Psoas muscle (tissue), 8 donors: ENCODE data around the gene ZBTB7B. TPM values are rescaled to one million over a fixed set of nuclear protein-coding genes. Genes with fewer than 3 reads are reported as not detected.

Source experiments
- ATAC-seq, 4 donors: fragments of 200-7000 bp; cut with Tn5 transposase; one replicate each; pipeline ENCODE4 v1.9.1; 2020; ENCODE audit warnings: moderate library complexity in 3 of 4, mild to moderate bottlenecking in 2 of 4
- DNase-seq, 2 donors: peaks; one replicate each; pipeline ENCODE4 v3.0.0-alpha.2; 2020
- H3K27ac ChIP-seq: fragments of 200-600 bp; one replicate; pipeline ENCODE4 v1.8.0; 2022
- H3K27me3 ChIP-seq, 3 donors: fragments of 200-600 bp in 1 of 3; one replicate each; pipeline versions ENCODE4 v1.6.1 to v1.8.0; 2013 to 2022; ENCODE audit warnings: low read length in 2 of 3, mild to moderate bottlenecking in 2 of 3, moderate library complexity in 1 of 3; ENCODE audit not compliant: insufficient read depth in 3 of 3
- H3K36me3 ChIP-seq, 2 donors: fragments of 200-600 bp in 1 of 2; one replicate each; pipeline versions ENCODE4 v1.6.1 to v1.8.0; 2013 to 2022; ENCODE audit warnings: low read depth in 1 of 2, mild to moderate bottlenecking in 1 of 2, moderate library complexity in 1 of 2; ENCODE audit not compliant: insufficient read depth in 1 of 2
- H3K4me1 ChIP-seq: fragments of 200-600 bp; one replicate; pipeline ENCODE4 v1.8.0; 2022
- H3K4me3 ChIP-seq: fragments of 200-600 bp; one replicate; pipeline ENCODE4 v1.8.0; 2022; ENCODE audit warnings: mild to moderate bottlenecking
- H3K9me3 ChIP-seq: fragments of 200-600 bp; one replicate; pipeline ENCODE4 v1.8.0; 2022
- WGBS, 3 donors: extraction: QIAGEN DNeasy Blood & Tissue Kit; methylation state at CpG; one replicate each; pipeline versions ENCODE4 v1.1.6 to v1.1.7; 2013; 5-methylcytosine and 5-hydroxymethylcytosine counted together
- intact Hi-C, 2 donors: fragments of 100-400 bp; cut with DNase I; formaldehyde crosslinking; loops; one replicate each; pipeline versions ENCODE4 v1.11.0 to v1.14.2; 2022
- polyA plus RNA-seq, 3 donors: library from polyadenylated mRNA; stranded (reverse); fragments of 200-250 nt; gene quantifications; one replicate each; pipeline ENCODE4 v1.2.3, GENCODE V29; 2013
- total RNA-seq, 4 donors: library from RNA; stranded (reverse); fragmentation: NEBNext Ultra II Directional in 2 of 4; extraction: Animal tissue kit (Norgen Biotek cat#: 25700) in 2 of 4; gene quantifications; one replicate each; pipeline versions ENCODE4 v1.2.1 to v1.2.4, GENCODE V29; 2021 to 2023
- TF ChIP-seq, protein P1 (sequence below): fragments of 200-600 bp; IDR thresholded peaks from one replicate; pipeline ENCODE4 v1.8.0; 2022; ENCODE audit warnings: antibody characterized with exemption
- donor health status: healthy with polysubstance abuse.
- donor health status: DM: no; HTN: no; CAD: no; lungs with moderate emphysema.
- donor health status: Bipolar disorder and iron deficiency.
- donor health status: healthy.
- donor health status: DM: yes; HTN: yes; CAD: no.
- donor health status: DM: no; HTN: no; CAD: no.
- donor health status: DM: no; HTN: no; CAD: no.
- donor health status: DM: yes; HTN: yes; CAD: no.

The ZBTB7B gene
- total and polyA plus RNA-seq, 7 donors, result 20.2 to 97.9 (median 55.5) TPM

DNA sequence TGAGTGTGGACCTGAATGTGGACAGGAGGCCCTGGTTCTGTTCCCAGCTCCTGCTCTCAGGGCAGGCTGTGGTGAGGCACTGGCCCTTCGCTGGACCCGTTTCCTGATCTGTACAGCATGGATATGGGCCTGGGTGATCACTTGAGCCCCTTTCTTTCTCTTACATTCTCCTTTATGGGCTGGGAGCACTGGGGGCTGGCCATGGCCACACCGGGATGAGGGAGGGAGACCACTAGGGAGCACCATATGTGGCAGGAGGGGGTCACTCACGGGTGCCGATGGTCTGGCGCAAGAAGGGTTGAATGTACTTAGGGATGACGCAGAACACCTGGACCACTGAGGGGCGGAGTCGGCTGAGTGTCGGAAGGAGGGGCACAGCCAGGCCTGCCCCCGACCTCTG, 28.3 kb downstream of the ZBTB7B start:
- no peaks in the 10 kb centered on the region for H3K27me3 ChIP-seq
- DNase-seq, result no peak
- intact Hi-C loops, result no loop called here
- no peak overlapping the region for H3K27ac ChIP-seq
- no peaks in the 10 kb centered on the region for H3K36me3 ChIP-seq
- no peak for ATAC-seq
- H3K9me3 ChIP-seq, result no peaks in the 10 kb centered on the region
- no peak overlapping the region for H3K4me3 ChIP-seq
- TF ChIP-seq, protein P1, sequence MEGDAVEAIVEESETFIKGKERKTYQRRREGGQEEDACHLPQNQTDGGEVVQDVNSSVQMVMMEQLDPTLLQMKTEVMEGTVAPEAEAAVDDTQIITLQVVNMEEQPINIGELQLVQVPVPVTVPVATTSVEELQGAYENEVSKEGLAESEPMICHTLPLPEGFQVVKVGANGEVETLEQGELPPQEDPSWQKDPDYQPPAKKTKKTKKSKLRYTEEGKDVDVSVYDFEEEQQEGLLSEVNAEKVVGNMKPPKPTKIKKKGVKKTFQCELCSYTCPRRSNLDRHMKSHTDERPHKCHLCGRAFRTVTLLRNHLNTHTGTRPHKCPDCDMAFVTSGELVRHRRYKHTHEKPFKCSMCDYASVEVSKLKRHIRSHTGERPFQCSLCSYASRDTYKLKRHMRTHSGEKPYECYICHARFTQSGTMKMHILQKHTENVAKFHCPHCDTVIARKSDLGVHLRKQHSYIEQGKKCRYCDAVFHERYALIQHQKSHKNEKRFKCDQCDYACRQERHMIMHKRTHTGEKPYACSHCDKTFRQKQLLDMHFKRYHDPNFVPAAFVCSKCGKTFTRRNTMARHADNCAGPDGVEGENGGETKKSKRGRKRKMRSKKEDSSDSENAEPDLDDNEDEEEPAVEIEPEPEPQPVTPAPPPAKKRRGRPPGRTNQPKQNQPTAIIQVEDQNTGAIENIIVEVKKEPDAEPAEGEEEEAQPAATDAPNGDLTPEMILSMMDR, result no peak
- WGBS, 3 donors, result 76 to 78% (median 76%) methylated on average over 11 of the region's 11 CpGs
- H3K4me1 ChIP-seq, result no peaks in the 10 kb centered on the region

DNA sequence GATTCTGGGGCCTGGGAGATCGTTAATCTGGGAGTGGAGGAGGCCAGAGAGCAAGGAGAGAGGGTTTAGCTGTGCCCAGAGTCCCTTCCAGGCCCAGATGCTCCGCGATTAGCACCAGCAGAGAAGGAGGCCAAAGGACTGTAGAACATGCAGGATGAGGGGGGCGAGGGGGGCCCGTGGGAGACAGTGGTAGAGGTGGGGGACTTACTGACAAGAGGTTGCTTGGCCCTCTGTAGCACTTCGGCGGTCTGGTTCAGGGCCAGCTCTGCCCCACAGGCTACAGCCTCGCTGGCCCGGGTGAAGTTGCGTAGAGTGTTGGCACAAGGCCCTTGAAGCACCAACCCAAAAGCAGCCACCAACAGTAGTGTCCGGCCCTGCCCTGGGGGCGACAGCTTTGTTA, 30.3 kb downstream of the ZBTB7B start:
- H3K9me3 ChIP-seq, result no peaks in the 10 kb centered on the region
- no peaks in the 10 kb centered on the region for H3K36me3 ChIP-seq
- WGBS, 3 donors, result 81 to 84% (median 82%) methylated on average over 12 of the region's 12 CpGs
- ATAC-seq (no peak), DNase-seq (peak in 1 of 2 donors; percentile 48)
- intact Hi-C loops, result no loop called here
- no peak overlapping the region for H3K4me3 ChIP-seq
- no peaks in the 10 kb centered on the region for H3K4me1 ChIP-seq
- TF ChIP-seq, protein P1, result no peak
- no peaks in the 10 kb centered on the region for H3K27me3 ChIP-seq
- H3K27ac ChIP-seq, result no peak overlapping the region

DNA sequence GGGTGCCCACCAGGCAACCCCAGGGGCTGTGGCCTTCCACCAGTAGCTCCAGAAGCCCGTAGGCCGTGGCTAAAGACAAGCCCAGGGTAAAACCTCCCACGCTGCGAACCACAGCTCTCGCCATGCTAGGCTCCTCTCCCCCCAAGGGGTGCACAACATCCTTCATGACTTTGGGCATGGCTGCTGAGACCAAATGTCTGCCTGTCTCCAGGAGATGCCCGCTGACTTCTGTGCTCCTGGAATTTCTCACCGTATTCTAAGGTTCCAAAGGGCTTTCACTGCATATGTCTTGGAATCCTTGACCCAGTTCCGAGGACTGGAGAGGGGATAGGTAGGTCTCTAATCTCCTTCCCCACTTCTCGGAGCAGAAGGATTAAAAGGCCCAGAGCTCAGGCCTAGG, 30.9 kb downstream of the ZBTB7B start, which contains the start of the genes DCST1 and DCST2:
Gene DCST1, plus strand, starts transcription at position 301 of the 400 bp plus-strand sequence. CDS start 213 bp downstream, outside the sequence.
Gene DCST2, minus strand, starts transcription at position 258 of the 400 bp plus-strand sequence. Its CDS starts 80 bp downstream, at position 178.
- no peak for DNase-seq
- H3K27ac ChIP-seq, result no peak within 1 kb of the TSS
- intact Hi-C loops, result no loop called here
- no peak for ATAC-seq
- WGBS, 3 donors, result 92 to 94% (median 93%) methylated on average over 9 of the region's 9 CpGs
- TF ChIP-seq, protein P1, result no peak
- H3K9me3 ChIP-seq, result no peaks in the 10 kb centered on the region
- no peaks in the 10 kb centered on the region for H3K27me3 ChIP-seq
- H3K36me3 ChIP-seq, result no peaks in the 10 kb centered on the region
- H3K4me1 ChIP-seq, result no peaks in the 10 kb centered on the region
- no peak within 1 kb of the TSS for H3K4me3 ChIP-seq

- Histone ChIP-seq H3K36me3 (no peaks in the 10 kb centered on the region), H3K9me3 (no peaks in the 10 kb centered on the region), H3K27me3 (no peaks in the 10 kb centered on the region), H3K4me1 (no peaks in the 10 kb centered on the region), H3K27ac (no peak overlapping the region), H3K4me3 (no peak overlapping the region)
- 80 to 87% (median 81%) methylated on average over 20 of the region's 20 CpGs for WGBS, 3 donors
- DNase-seq, result no peak
- ATAC-seq, result no peak
- intact Hi-C loops, result no loop called here
- TF ChIP-seq, protein P1, result no peak
Measured at GRCh38 chr1:155034318-155035208, 32.0 kb downstream of the ZBTB7B start.
